ENCODE data around the gene FSIP1.
A peak's percentile ranks its signal among the peaks of the same experiment; 100 is the strongest.

FSIP1 gene

GRCh38 chr15:39789736-39790135 lies 7.1 kb upstream of the FSIP1 start:
- WGBS, result 15% methylated on average over 2 of the region's 4 CpGs

GRCh38 chr15:39788800-39789565 lies 6.3 kb upstream of the FSIP1 start:
- peaks cover 4% of the 10 kb centered on the region for H3K79me1 ChIP-seq (replicated peaks; ENCODE audit: low read length, poor library complexity, severe bottlenecking)
- H2AFZ ChIP-seq (ENCODE audit: low read depth, low read length), result no peak overlapping the region
- no peak overlapping the region for H3K4me2 ChIP-seq (ENCODE audit: low read length, poor library complexity, severe bottlenecking)
- H3K23ac ChIP-seq (ENCODE audit: low read length in 2 of 2), result no peak overlapping the region
- H4K91ac ChIP-seq (ENCODE audit: low read length), result no peak overlapping the region
- no peaks in the 10 kb centered on the region for H3K9me3 ChIP-seq (ENCODE audit: control insufficient read depth, low read length)
- H3K4me3 ChIP-seq (ENCODE audit: insufficient read depth in 1 of 2, low read depth in 1 of 2, low read length in 2 of 2), result no peak overlapping the region
- H2AK5ac ChIP-seq (ENCODE audit: low read length, severe bottlenecking), result peak overlapping the region; percentile 44
- 100% methylated on average over 2 of the region's 3 CpGs for WGBS
- no peak overlapping the region for H2BK15ac ChIP-seq (ENCODE audit: low read depth, poor library complexity, severe bottlenecking)
- H3K36me3 ChIP-seq (ENCODE audit: control insufficient read depth in 1 of 2, insufficient read depth in 2 of 2, low read depth in 1 of 2, low read length in 2 of 2), result no peaks in the 10 kb centered on the region
- no peak overlapping the region for H3K14ac ChIP-seq (ENCODE audit: low read length in 2 of 2)
- H2BK120ac ChIP-seq (ENCODE audit: low read depth, low read length), result no peak overlapping the region
- H3K4ac ChIP-seq (ENCODE audit: low read depth in 1 of 2, low read length in 2 of 2), result no peak overlapping the region
- H3K4me1 ChIP-seq (ENCODE audit: control insufficient read depth, insufficient read depth, low read depth, low read length), result peaks cover 11% of the 10 kb centered on the region
- H3K27ac ChIP-seq (ENCODE audit: low read length, poor library complexity, severe bottlenecking), result peak overlapping the region; percentile 73
- H2BK5ac ChIP-seq (ENCODE audit: low read depth, low read length, poor library complexity, severe bottlenecking), result no peak overlapping the region
- H4K8ac ChIP-seq (ENCODE audit: low read length), result no peak overlapping the region
- no peak overlapping the region for H2BK12ac ChIP-seq (ENCODE audit: low read length in 2 of 2)
- H3K9ac ChIP-seq (ENCODE audit: low read length), result no peak overlapping the region
- DNase-seq, result peak; percentile 58
- no peaks in the 10 kb centered on the region for H3K27me3 ChIP-seq (ENCODE audit: control insufficient read depth in 1 of 2, insufficient read depth in 1 of 2, low read length in 2 of 2)
- no peak overlapping the region for H3K18ac ChIP-seq (ENCODE audit: low read depth in 1 of 2, low read length in 2 of 2)

More at GRCh38 chr15:39789736-39790135, 7.1 kb upstream of the FSIP1 start:
- H3K4me2 ChIP-seq (ENCODE audit: low read length, poor library complexity, severe bottlenecking), result no peak overlapping the region
- H3K27ac ChIP-seq (ENCODE audit: low read length, poor library complexity, severe bottlenecking), result no peak overlapping the region
- H3K79me1 ChIP-seq (replicated peaks; ENCODE audit: low read length, poor library complexity, severe bottlenecking), result peaks cover 4% of the 10 kb centered on the region
- H2BK120ac ChIP-seq (ENCODE audit: low read depth, low read length), result no peak overlapping the region
- no peak overlapping the region for H4K8ac ChIP-seq (ENCODE audit: low read length)
- H3K14ac ChIP-seq (ENCODE audit: low read length in 2 of 2), result no peak overlapping the region
- H2AFZ ChIP-seq (ENCODE audit: low read depth, low read length), result no peak overlapping the region
- no peak overlapping the region for H4K91ac ChIP-seq (ENCODE audit: low read length)
- DNase-seq, result peak; percentile 53
- no peak overlapping the region for H3K4me3 ChIP-seq (ENCODE audit: insufficient read depth in 1 of 2, low read depth in 1 of 2, low read length in 2 of 2)
- no peak overlapping the region for H3K18ac ChIP-seq (ENCODE audit: low read depth in 1 of 2, low read length in 2 of 2)
- H2AK5ac ChIP-seq (ENCODE audit: low read length, severe bottlenecking), result no peak overlapping the region
- H3K4ac ChIP-seq (ENCODE audit: low read depth in 1 of 2, low read length in 2 of 2), result no peak overlapping the region
- H2BK15ac ChIP-seq (ENCODE audit: low read depth, poor library complexity, severe bottlenecking), result no peak overlapping the region
- no peak overlapping the region for H3K9ac ChIP-seq (ENCODE audit: low read length)
- H3K9me3 ChIP-seq (ENCODE audit: control insufficient read depth, low read length), result no peaks in the 10 kb centered on the region
- no peak overlapping the region for H2BK5ac ChIP-seq (ENCODE audit: low read depth, low read length, poor library complexity, severe bottlenecking)
- no peaks in the 10 kb centered on the region for H3K36me3 ChIP-seq (ENCODE audit: control insufficient read depth in 1 of 2, insufficient read depth in 2 of 2, low read depth in 1 of 2, low read length in 2 of 2)
- no peak overlapping the region for H2BK12ac ChIP-seq (ENCODE audit: low read length in 2 of 2)
- H3K23ac ChIP-seq (ENCODE audit: low read length in 2 of 2), result no peak overlapping the region
- H3K27me3 ChIP-seq (ENCODE audit: control insufficient read depth in 1 of 2, insufficient read depth in 1 of 2, low read length in 2 of 2), result no peaks in the 10 kb centered on the region
- peaks cover 10% of the 10 kb centered on the region for H3K4me1 ChIP-seq (ENCODE audit: control insufficient read depth, insufficient read depth, low read depth, low read length)

GRCh38 chr15:39788108-39788507 lies 5.5 kb upstream of the FSIP1 start:
- H4K8ac ChIP-seq (ENCODE audit: low read length), result peak overlapping the region; percentile 7
- WGBS, result 61% methylated on average over 4 of the region's 4 CpGs
- H2BK12ac ChIP-seq (ENCODE audit: low read length in 2 of 2), result no peak overlapping the region
- no peak overlapping the region for H4K91ac ChIP-seq (ENCODE audit: low read length)
- peak; percentile 74 for DNase-seq
- H3K9me3 ChIP-seq (ENCODE audit: control insufficient read depth, low read length), result no peaks in the 10 kb centered on the region
- peaks cover 11% of the 10 kb centered on the region for H3K4me1 ChIP-seq (ENCODE audit: control insufficient read depth, insufficient read depth, low read depth, low read length)
- H3K27ac ChIP-seq (ENCODE audit: low read length, poor library complexity, severe bottlenecking), result peak overlapping the region; percentile 73
- H3K4me3 ChIP-seq (ENCODE audit: insufficient read depth in 1 of 2, low read depth in 1 of 2, low read length in 2 of 2), result no peak overlapping the region
- H3K18ac ChIP-seq (ENCODE audit: low read depth in 1 of 2, low read length in 2 of 2), result no peak overlapping the region
- H2BK120ac ChIP-seq (ENCODE audit: low read depth, low read length), result peak overlapping the region; percentile 27
- H3K79me1 ChIP-seq (replicated peaks; ENCODE audit: low read length, poor library complexity, severe bottlenecking), result peaks cover 8% of the 10 kb centered on the region
- peak overlapping the region in 1 of 2 experiments; percentile 13 for H3K4ac ChIP-seq (ENCODE audit: low read depth in 1 of 2, low read length in 2 of 2)
- H3K36me3 ChIP-seq (ENCODE audit: control insufficient read depth in 1 of 2, insufficient read depth in 2 of 2, low read depth in 1 of 2, low read length in 2 of 2), result no peaks in the 10 kb centered on the region
- no peak overlapping the region for H2BK15ac ChIP-seq (ENCODE audit: low read depth, poor library complexity, severe bottlenecking)
- peak overlapping the region; percentile 14 for H3K4me2 ChIP-seq (ENCODE audit: low read length, poor library complexity, severe bottlenecking)
- H2BK5ac ChIP-seq (ENCODE audit: low read depth, low read length, poor library complexity, severe bottlenecking), result no peak overlapping the region
- peak overlapping the region; percentile 20 for H3K9ac ChIP-seq (ENCODE audit: low read length)
- peak overlapping the region in 1 of 2 experiments; percentile 3 for H3K14ac ChIP-seq (ENCODE audit: low read length in 2 of 2)
- H3K27me3 ChIP-seq (ENCODE audit: control insufficient read depth in 1 of 2, insufficient read depth in 1 of 2, low read length in 2 of 2), result no peaks in the 10 kb centered on the region
- no peak overlapping the region for H3K23ac ChIP-seq (ENCODE audit: low read length in 2 of 2)
- H2AK5ac ChIP-seq (ENCODE audit: low read length, severe bottlenecking), result peak overlapping the region; percentile 44
- no peak overlapping the region for H2AFZ ChIP-seq (ENCODE audit: low read depth, low read length)

GRCh38 chr15:39787479-39787878 lies 4.8 kb upstream of the FSIP1 start:
- Histone ChIP-seq H3K79me1 (replicated peaks; ENCODE audit: low read length, poor library complexity, severe bottlenecking) (peaks cover 8% of the 10 kb centered on the region), H3K4me2 (ENCODE audit: low read length, poor library complexity, severe bottlenecking) (peak overlapping the region; percentile 27), H4K91ac (ENCODE audit: low read length) (no peak overlapping the region), H2BK5ac (ENCODE audit: low read depth, low read length, poor library complexity, severe bottlenecking) (no peak overlapping the region), H3K27me3 (ENCODE audit: control insufficient read depth in 1 of 2, insufficient read depth in 1 of 2, low read length in 2 of 2) (no peaks in the 10 kb centered on the region), H3K4ac (ENCODE audit: low read depth in 1 of 2, low read length in 2 of 2) (no peak overlapping the region), H3K27ac (ENCODE audit: low read length, poor library complexity, severe bottlenecking) (peak overlapping the region; percentile 73), H3K18ac (ENCODE audit: low read depth in 1 of 2, low read length in 2 of 2) (no peak overlapping the region), H3K4me1 (ENCODE audit: control insufficient read depth, insufficient read depth, low read depth, low read length) (peaks cover 11% of the 10 kb centered on the region), H2BK120ac (ENCODE audit: low read depth, low read length) (no peak overlapping the region), H3K14ac (ENCODE audit: low read length in 2 of 2) (no peak overlapping the region), H3K36me3 (ENCODE audit: control insufficient read depth in 1 of 2, insufficient read depth in 2 of 2, low read depth in 1 of 2, low read length in 2 of 2) (no peaks in the 10 kb centered on the region), H2AK5ac (ENCODE audit: low read length, severe bottlenecking) (no peak overlapping the region), H2AFZ (ENCODE audit: low read depth, low read length) (no peak overlapping the region), H3K9ac (ENCODE audit: low read length) (peak overlapping the region; percentile 14), H2BK12ac (ENCODE audit: low read length in 2 of 2) (no peak overlapping the region), H2BK15ac (ENCODE audit: low read depth, poor library complexity, severe bottlenecking) (no peak overlapping the region), H3K23ac (ENCODE audit: low read length in 2 of 2) (no peak overlapping the region), H4K8ac (ENCODE audit: low read length) (no peak overlapping the region), H3K9me3 (ENCODE audit: control insufficient read depth, low read length) (no peaks in the 10 kb centered on the region), H3K4me3 (ENCODE audit: insufficient read depth in 1 of 2, low read depth in 1 of 2, low read length in 2 of 2) (no peak overlapping the region)
- 0% methylated on average over 1 of the region's 1 CpG for WGBS
- DNase-seq, result peak; percentile 37
